ENCODE results near the gene PRDM16.

GRCh38 chr1:3029991-3030662 is 38.9 kb upstream of the PRDM16 start:
- TF ChIP-seq CTCF (IDR thresholded peaks at IDR 0.05; ENCODE audit: insufficient read depth, low read depth, low read length) (no peak), EZH2 (IDR thresholded peaks at IDR 0.05; ENCODE audit: insufficient read depth, low read length) (no peak)

Data from astrocyte (in vitro differentiated cells and primary cell).